H1 (cell line): ENCODE measurements around the gene ADRA2C. TPM values are rescaled to one million over a fixed set of nuclear protein-coding genes. Genes with fewer than 3 reads are reported as not detected.

ENCODE experiments used
- CTCF ChIA-PET: fragments of 300-600 bp; sonication (Branson Sonifier 250); formaldehyde crosslinking; loops from one replicate; lab custom pipeline; 2021; ENCODE audit not compliant: partially characterized antibody; lab: Charles Lee
- POLR2A ChIA-PET: fragments of 300-600 bp; sonication (Branson Sonifier 250); formaldehyde crosslinking; loops from one replicate; lab custom pipeline; 2021; ENCODE audit warnings: inconsistent platforms; ENCODE audit not compliant: partially characterized antibody; lab: Charles Lee
- DNase-seq, 2 experiments: peaks; one replicate each; pipeline versions ENCODE4 v3.0.0 to v3.0.0-alpha.2; 2010 to 2022; ENCODE audit warnings: low spot score in 2 of 2, low read depth in 1 of 2, mixed read lengths in 1 of 2
- FAIRE-seq: peaks from 2 replicates; lab custom pipeline; 2011; peaks lifted over from hg19 to GRCh38; lab: Jason Lieb, UNC
- H2AFZ ChIP-seq: 2 replicates; pipeline ENCODE4 v1.8.1; 2012; ENCODE audit warnings: low read length, inconsistent platforms
- H2AK5ac ChIP-seq: 2 replicates; pipeline ENCODE4 v1.6.1; 2013; ENCODE audit warnings: low read depth, low read length
- H2BK120ac ChIP-seq: replicated peaks from 2 replicates; pipeline ENCODE3; 2013; ENCODE audit warnings: low read depth, low read length, inconsistent platforms
- H2BK12ac ChIP-seq: 2 replicates; pipeline ENCODE4 v1.6.1; 2013; ENCODE audit warnings: low read depth, low read length
- H2BK15ac ChIP-seq: 2 replicates; pipeline ENCODE4 v1.6.1; 2013; ENCODE audit warnings: low read length
- H2BK20ac ChIP-seq: 2 replicates; pipeline ENCODE4 v1.6.1; 2013; ENCODE audit warnings: low read length
- H2BK5ac ChIP-seq: 2 replicates; pipeline ENCODE4 v1.6.1; 2013; ENCODE audit warnings: low read depth, low read length
- H3K14ac ChIP-seq: 2 replicates; pipeline ENCODE4 v1.6.1; 2013; ENCODE audit warnings: inconsistent platforms; ENCODE audit not compliant: insufficient read length
- H3K18ac ChIP-seq: 2 replicates; pipeline ENCODE4 v1.6.1; 2013; ENCODE audit warnings: low read length; ENCODE audit errors: extremely low read depth
- H3K23ac ChIP-seq: 2 replicates; pipeline ENCODE4 v1.6.1; 2013; ENCODE audit warnings: inconsistent platforms; ENCODE audit not compliant: insufficient read length
- H3K23me2 ChIP-seq: 2 replicates; pipeline ENCODE4 v1.6.1; 2013; ENCODE audit warnings: low read depth, low read length
- H3K27ac ChIP-seq: 2 replicates; pipeline ENCODE4 v1.6.1; 2011; ENCODE audit warnings: low read depth, low read length, inconsistent platforms
- H3K27me3 ChIP-seq, 4 experiments: replicated peaks in 1 of 4; 1 replicate in 1 of 4; 2 replicates in 3 of 4; pipeline versions ENCODE4 v1.6.1 to v1.8.1; 2011 to 2013; ENCODE audit warnings: low read length in 3 of 4, mild to moderate bottlenecking in 3 of 4, inconsistent platforms in 2 of 4, mixed read lengths in 2 of 4, moderate library complexity in 1 of 4; ENCODE audit not compliant: control insufficient read depth in 3 of 4, insufficient read depth in 3 of 4; ENCODE audit errors: extremely low read depth in 1 of 4
- H3K36me3 ChIP-seq, 4 experiments: 2 replicates each; pipeline versions ENCODE4 v1.6.1 to v1.8.1; 2011 to 2013; ENCODE audit warnings: mild to moderate bottlenecking in 4 of 4, low read length in 3 of 4, moderate library complexity in 2 of 4, control low read depth in 1 of 4, inconsistent platforms in 1 of 4; ENCODE audit not compliant: insufficient read depth in 4 of 4, control insufficient read depth in 2 of 4
- H3K4ac ChIP-seq: replicated peaks from 2 replicates; pipeline ENCODE3; 2013; ENCODE audit warnings: low read length, low read depth, mixed read lengths, inconsistent platforms; ENCODE audit not compliant: insufficient read length
- H3K4me1 ChIP-seq, 4 experiments: replicated peaks in 1 of 4; 1 replicate in 1 of 4; 2 replicates in 3 of 4; pipeline versions ENCODE4 v1.6.1 to v1.8.1; 2011 to 2013; ENCODE audit warnings: low read length in 3 of 4, inconsistent platforms in 2 of 4, mixed read lengths in 1 of 4; ENCODE audit not compliant: insufficient read depth in 4 of 4, control insufficient read depth in 3 of 4
- H3K4me2 ChIP-seq, 2 experiments: 2 replicates each; pipeline versions ENCODE4 v1.6.1 to v1.8.1; 2011 to 2013; ENCODE audit warnings: low read depth in 2 of 2, low read length in 2 of 2, control low read depth in 1 of 2, inconsistent platforms in 1 of 2, mild to moderate bottlenecking in 1 of 2; ENCODE audit not compliant: insufficient read depth in 1 of 2
- H3K4me3 ChIP-seq, 4 experiments: fragments of 200-600, 300-600 bp in 1 of 4; sonication (generic), shearing (Covaris generic), sonication (Bioruptor Twin) in 1 of 4; 2 replicates each; pipeline versions ENCODE4 v1.5.1 to v1.8.1; 2011 to 2016; ENCODE audit warnings: low read length in 4 of 4, low read depth in 3 of 4, control low read depth in 2 of 4, inconsistent platforms in 2 of 4, mild to moderate bottlenecking in 2 of 4, mixed read lengths in 1 of 4, moderate library complexity in 1 of 4; ENCODE audit not compliant: insufficient read depth in 2 of 4; ENCODE audit errors: extremely low read depth in 1 of 4
- H3K56ac ChIP-seq: replicated peaks from 2 replicates; pipeline ENCODE3; 2013; ENCODE audit warnings: low read depth, mild to moderate bottlenecking, mixed read lengths, low read length, inconsistent platforms; ENCODE audit not compliant: insufficient read length
- H3K79me1 ChIP-seq: 2 replicates; pipeline ENCODE4 v1.6.1; 2013; ENCODE audit warnings: low read depth, low read length, control low read depth
- H3K79me2 ChIP-seq, 2 experiments: 2 replicates each; pipeline versions ENCODE4 v1.6.1 to v1.8.1; 2012 to 2013; ENCODE audit warnings: low read length in 2 of 2, mild to moderate bottlenecking in 2 of 2, inconsistent platforms in 1 of 2; ENCODE audit not compliant: insufficient read depth in 2 of 2, control insufficient read depth in 1 of 2
- H3K9ac ChIP-seq, 4 experiments: replicated peaks in 1 of 4; 1 replicate in 1 of 4; 2 replicates in 3 of 4; pipeline versions ENCODE4 v1.6.1 to v1.8.1; 2011 to 2013; ENCODE audit warnings: low read depth in 3 of 4, low read length in 3 of 4, control low read depth in 2 of 4, mild to moderate bottlenecking in 2 of 4, moderate library complexity in 2 of 4, inconsistent platforms in 1 of 4; ENCODE audit errors: extremely low read depth in 1 of 4
- H3K9me3 ChIP-seq, 2 experiments: 2 replicates each; pipeline versions ENCODE4 v1.6.1 to v1.8.1; 2012 to 2013; ENCODE audit warnings: mild to moderate bottlenecking in 2 of 2, moderate library complexity in 2 of 2, control low read depth in 1 of 2, inconsistent platforms in 1 of 2, low read depth in 1 of 2, low read length in 1 of 2, mixed read lengths in 1 of 2; ENCODE audit not compliant: insufficient read depth in 2 of 2
- H4K20me1 ChIP-seq, 2 experiments: replicated peaks in 1 of 2; 2 replicates each; pipeline versions ENCODE3 to v1.8.1; 2011 to 2013; ENCODE audit warnings: inconsistent platforms in 2 of 2, low read length in 2 of 2, mild to moderate bottlenecking in 1 of 2; ENCODE audit not compliant: insufficient read depth in 2 of 2, control insufficient read depth in 1 of 2
- H4K5ac ChIP-seq: 2 replicates; pipeline ENCODE4 v1.6.1; 2013; ENCODE audit warnings: low read length, low read depth, mixed read lengths, inconsistent platforms; ENCODE audit not compliant: insufficient read length
- H4K8ac ChIP-seq: 2 replicates; pipeline ENCODE4 v1.8.0; 2013; ENCODE audit warnings: mild to moderate bottlenecking, moderate library complexity, low read length, inconsistent platforms; ENCODE audit not compliant: insufficient read depth; ENCODE audit errors: extremely low read depth
- H4K91ac ChIP-seq: replicated peaks from 2 replicates; pipeline ENCODE3; 2013; ENCODE audit warnings: low read length, mixed read lengths, inconsistent platforms; ENCODE audit not compliant: insufficient read length
- EP300 ChIP-seq, 2 experiments: IDR thresholded peaks; 1 replicate in 1 of 2; 2 replicates in 1 of 2; pipeline ENCODE4 v1.6.1; 2011 to 2012; ENCODE audit warnings: low read depth in 2 of 2, low read length in 2 of 2, mild to moderate bottlenecking in 2 of 2, borderline replicate concordance in 1 of 2, inconsistent platforms in 1 of 2, moderate library complexity in 1 of 2
- FOSL1 ChIP-seq: IDR thresholded peaks from 2 replicates; pipeline ENCODE4 v1.6.1; 2011; ENCODE audit warnings: mild to moderate bottlenecking, low read depth, low read length, moderate library complexity; ENCODE audit not compliant: insufficient read depth
- POLR2A ChIP-seq, 2 experiments: IDR thresholded peaks; 1 replicate in 1 of 2; 2 replicates in 1 of 2; pipeline ENCODE4 v1.6.1; 2011; ENCODE audit warnings: low read depth in 2 of 2, low read length in 2 of 2, mild to moderate bottlenecking in 2 of 2; ENCODE audit errors: control extremely low read depth in 1 of 2
- WGBS, 2 experiments: shearing (Covaris generic) in 1 of 2; methylation state at CpG; one replicate each; pipeline versions ENCODE4 v1.1.6 to v1.1.7; 2013 to 2015; ENCODE audit warnings: low lambda C conversion rate in 2 of 2, mixed read lengths in 2 of 2, inconsistent platforms in 1 of 2, low coverage in 1 of 2, missing lambda C conversion rate in 1 of 2; ENCODE audit not compliant: insufficient replicate concordance in 2 of 2, insufficient coverage in 1 of 2, insufficient read length in 1 of 2; ENCODE audit errors: extremely low coverage in 1 of 2, missing lambda C conversion rate in 1 of 2; 5-methylcytosine and 5-hydroxymethylcytosine counted together
- polyA plus RNA-seq, 7 experiments: library from polyadenylated mRNA; depleted of rRNA in 3 of 7; stranded (reverse) in 5 of 7; unstranded in 2 of 7; fragments of >200 nt in 5 of 7; fragments of 200-250 nt in 2 of 7; gene quantifications; 1 replicate in 5 of 7; 2 replicates in 1 of 7; 4 replicates in 1 of 7; pipeline versions ENCODE4 v1.2.1 to v1.2.3, GENCODE V29; 2011 to 2013; ENCODE audit warnings: missing spikeins in 2 of 7, mixed read lengths in 2 of 7
- total RNA-seq: library from RNA; stranded (reverse); fragmentation: NEBNext Ultra II Directional; extraction: Animal tissue kit (Norgen Biotek cat#: 25700); gene quantifications from 2 replicates; pipeline ENCODE4 v1.2.1, GENCODE V29; 2021

The ADRA2C gene
- total and polyA plus RNA-seq, 2 of the 8 experiments (the other 6 are each of a cell fraction or from before 2014, with no cell fraction given), result 14.6 to 14.8 TPM

DNA sequence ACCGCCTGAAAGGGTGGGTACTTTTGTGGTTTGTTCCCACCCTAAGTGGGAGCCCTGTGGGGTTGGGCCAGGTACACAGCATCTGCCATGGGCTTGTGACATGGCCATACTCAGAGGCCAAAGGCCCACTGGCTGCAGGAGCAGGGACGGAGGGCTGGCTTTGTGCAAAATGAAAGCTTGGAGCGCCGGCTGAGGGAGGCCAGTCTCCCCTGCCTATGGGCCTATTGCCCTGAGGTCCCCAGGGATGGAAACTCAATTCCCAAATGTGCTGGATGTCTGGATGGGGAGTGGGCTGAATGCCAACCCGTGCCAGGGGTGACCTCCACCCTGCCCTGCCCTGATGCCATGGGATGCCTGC lies 10.8 kb downstream of the ADRA2C start:
- Histone ChIP-seq H3K23me2 (peaks cover 5% of the 10 kb centered on the region; the same call in 1 of the 2 replicates), H3K9ac (no peak overlapping the region), H2BK15ac (no peak overlapping the region), H3K79me2 (no peaks in the 10 kb centered on the region), H3K4me3 (no peak overlapping the region), H3K27me3 (no peaks in the 10 kb centered on the region; a peak in 1 of 7 replicates), H3K14ac (no peak overlapping the region), H4K91ac (no peak overlapping the region), H3K23ac (no peak overlapping the region), H2BK12ac (no peak overlapping the region), H3K27ac (no peak overlapping the region), H2AFZ (no peak overlapping the region), H2BK20ac (no peak overlapping the region), H2BK120ac (no peak overlapping the region), H3K4me2 (no peak overlapping the region), H3K18ac (no peak overlapping the region), H3K4me1 (peaks cover 0 to 5% (median 4%) of the 10 kb centered on the region in 4 experiments; a peak in 5 of 7 replicates), H4K5ac (no peak overlapping the region), H3K79me1 (no peaks in the 10 kb centered on the region; the same call in 1 of the 2 replicates), H3K56ac (no peak overlapping the region), H3K9me3 (peaks cover 0 to 5% of the 10 kb centered on the region in 2 experiments; a peak in 1 of 4 replicates), H4K20me1 (peaks cover 0 to 2% of the 10 kb centered on the region in 2 experiments), H2BK5ac (no peak overlapping the region), H3K4ac (no peak overlapping the region), H3K36me3 (no peaks in the 10 kb centered on the region; a peak in 2 of 8 replicates), H2AK5ac (no peak overlapping the region), H4K8ac (no peak overlapping the region)
- WGBS, 2 experiments, result 88% methylated on average over 5 of the region's 5 CpGs; no CpG with 5 or more reads in 1 of the 2 experiments
- no peak for DNase-seq
- ChIA-PET CTCF (no interaction called here), POLR2A (no interaction called here)
- FAIRE-seq, result no peak
- no peak for TF ChIP-seq POLR2A (IDR thresholded peaks at IDR 0.05; ENCODE audit: control extremely low read depth in 1 of 2, low read depth in 2 of 2, low read length in 2 of 2)
- TF ChIP-seq FOSL1, result no peak
- TF ChIP-seq EP300 (IDR thresholded peaks at IDR 0.05; ENCODE audit: borderline replicate concordance in 1 of 2, low read depth in 2 of 2, low read length in 2 of 2), result no peak
